ENCODE data around the gene MSGN1. TPM values are rescaled to one million over a fixed set of nuclear protein-coding genes. Genes with fewer than 3 reads are reported as not detected.

The MSGN1 gene
- total RNA-seq, 2 donors from 2014 or later, result not detected

DNA sequence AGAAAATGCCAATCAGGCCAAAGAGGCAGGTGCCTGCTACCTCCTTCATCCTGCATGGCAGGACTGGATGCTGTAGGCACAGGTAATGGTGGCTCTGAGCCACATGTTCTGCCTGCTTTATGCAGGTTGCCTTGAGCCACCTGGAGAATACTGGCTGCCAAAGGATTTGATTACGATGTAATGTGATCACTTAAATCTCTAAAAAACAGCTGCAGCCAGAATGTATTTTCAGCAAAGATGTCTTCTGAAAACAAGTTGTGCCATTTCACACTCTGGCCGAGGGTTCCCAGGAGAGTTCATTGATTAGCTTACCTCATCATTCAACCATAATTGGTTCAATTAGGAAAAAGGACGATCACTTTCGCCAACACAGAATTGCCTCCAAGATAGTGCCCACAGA, 17.9 kb upstream of the MSGN1 start:
- H3K27ac ChIP-seq, result no peak overlapping the region
- no peaks in the 10 kb centered on the region for H3K27me3 ChIP-seq (replicated peaks; ENCODE audit: insufficient read depth)
- no peaks in the 10 kb centered on the region for H3K36me3 ChIP-seq
- WGBS, result 55% methylated on average over 4 of the region's 4 CpGs
- H3K4me1 ChIP-seq (replicated peaks), result no peaks in the 10 kb centered on the region
- H3K9me3 ChIP-seq, result no peaks in the 10 kb centered on the region
- H3K4me3 ChIP-seq, result no peak overlapping the region
- intact Hi-C loops (cut with DNase I), result no loop called here
- DNase-seq (ENCODE audit: low spot score), result no peak
- TF ChIP-seq POLR2AphosphoS5 (IDR thresholded peaks at IDR 0.05), result peak; percentile 16
- no peak for TF ChIP-seq POLR2A (IDR thresholded peaks at IDR 0.05)

DNA sequence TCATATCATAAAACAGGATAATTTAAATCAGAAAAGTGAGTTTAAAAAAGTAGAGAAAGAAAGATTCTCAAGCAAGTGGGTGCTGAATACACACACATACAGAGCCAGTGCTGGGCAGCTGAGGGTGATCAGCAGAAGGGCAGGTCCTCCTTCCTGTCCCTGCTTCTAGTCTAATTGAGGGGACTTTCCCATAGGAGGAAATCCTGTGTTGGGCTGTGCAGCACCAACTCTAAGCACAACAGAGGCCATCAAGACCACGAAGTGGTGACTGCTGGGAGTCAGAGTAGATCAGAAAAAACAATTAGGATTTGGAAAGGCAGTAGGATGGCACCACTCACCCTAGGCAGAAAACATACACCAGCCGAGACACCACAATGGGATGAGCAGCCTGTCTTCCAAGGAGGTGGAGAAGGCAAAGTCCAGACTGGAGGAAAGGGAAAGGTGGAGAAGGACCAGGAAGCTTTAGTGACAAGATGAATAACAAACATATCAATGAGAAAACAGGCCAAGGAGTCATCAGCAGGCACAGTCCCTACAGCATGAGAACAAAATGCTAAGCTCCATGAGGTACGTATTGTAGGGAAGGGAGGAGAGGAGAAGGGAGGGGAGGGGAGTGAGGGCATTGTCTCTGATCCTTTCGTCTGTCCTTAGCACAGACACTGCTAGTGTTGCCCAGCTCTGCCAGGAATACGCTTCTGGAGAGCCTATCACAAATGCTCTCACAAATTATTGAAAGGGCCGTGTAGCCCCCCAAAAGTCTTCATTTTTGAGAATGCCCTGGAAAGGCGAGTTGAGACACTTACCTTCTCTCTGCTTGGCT, 16.7 kb upstream of the MSGN1 start:
- Histone ChIP-seq H3K4me3 (no peak overlapping the region), H3K36me3 (no peaks in the 10 kb centered on the region), H3K27me3 (replicated peaks; ENCODE audit: insufficient read depth) (no peaks in the 10 kb centered on the region), H3K9me3 (no peaks in the 10 kb centered on the region), H3K4me1 (replicated peaks) (no peaks in the 10 kb centered on the region), H3K27ac (no peak overlapping the region)
- DNase-seq (ENCODE audit: low spot score), result no peak
- 57% methylated on average over 7 of the region's 7 CpGs for WGBS
- TF ChIP-seq, protein P1, sequence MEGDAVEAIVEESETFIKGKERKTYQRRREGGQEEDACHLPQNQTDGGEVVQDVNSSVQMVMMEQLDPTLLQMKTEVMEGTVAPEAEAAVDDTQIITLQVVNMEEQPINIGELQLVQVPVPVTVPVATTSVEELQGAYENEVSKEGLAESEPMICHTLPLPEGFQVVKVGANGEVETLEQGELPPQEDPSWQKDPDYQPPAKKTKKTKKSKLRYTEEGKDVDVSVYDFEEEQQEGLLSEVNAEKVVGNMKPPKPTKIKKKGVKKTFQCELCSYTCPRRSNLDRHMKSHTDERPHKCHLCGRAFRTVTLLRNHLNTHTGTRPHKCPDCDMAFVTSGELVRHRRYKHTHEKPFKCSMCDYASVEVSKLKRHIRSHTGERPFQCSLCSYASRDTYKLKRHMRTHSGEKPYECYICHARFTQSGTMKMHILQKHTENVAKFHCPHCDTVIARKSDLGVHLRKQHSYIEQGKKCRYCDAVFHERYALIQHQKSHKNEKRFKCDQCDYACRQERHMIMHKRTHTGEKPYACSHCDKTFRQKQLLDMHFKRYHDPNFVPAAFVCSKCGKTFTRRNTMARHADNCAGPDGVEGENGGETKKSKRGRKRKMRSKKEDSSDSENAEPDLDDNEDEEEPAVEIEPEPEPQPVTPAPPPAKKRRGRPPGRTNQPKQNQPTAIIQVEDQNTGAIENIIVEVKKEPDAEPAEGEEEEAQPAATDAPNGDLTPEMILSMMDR (IDR thresholded peaks at IDR 0.05), result no peak
- TF ChIP-seq POLR2A (IDR thresholded peaks at IDR 0.05), result no peak
- no peak for TF ChIP-seq POLR2AphosphoS5 (IDR thresholded peaks at IDR 0.05)
- intact Hi-C loops (cut with DNase I), result no loop called here

DNA sequence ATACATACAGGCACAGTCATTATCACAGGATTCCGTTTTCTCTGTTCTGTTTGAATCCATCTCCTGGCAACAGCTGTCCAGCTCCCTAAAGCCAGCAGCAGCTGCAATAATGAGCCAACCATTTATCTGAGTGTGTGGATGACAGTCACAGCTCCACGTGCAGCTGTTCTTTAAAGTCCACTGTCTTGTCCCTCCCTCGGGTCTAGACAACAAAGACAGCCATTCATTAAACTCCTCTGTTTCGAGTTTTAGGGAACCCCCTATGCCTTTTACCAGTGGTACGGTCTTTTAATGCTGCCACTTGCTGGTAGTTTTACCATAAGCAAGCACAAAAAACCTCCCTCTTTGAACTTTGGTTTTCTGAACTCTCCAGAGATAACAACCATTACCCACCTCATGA, 16.0 kb upstream of the MSGN1 start:
- peak overlapping the region in 1 of 2 donors; percentile 35 for H3K27ac ChIP-seq
- no peaks in the 10 kb centered on the region for H3K27me3 ChIP-seq (replicated peaks; ENCODE audit: insufficient read depth)
- no peaks in the 10 kb centered on the region for H3K9me3 ChIP-seq
- peak; percentile 17 for TF ChIP-seq POLR2AphosphoS5 (IDR thresholded peaks at IDR 0.05)
- TF ChIP-seq, protein P1 (IDR thresholded peaks at IDR 0.05), result no peak
- 22% methylated on average over 5 of the region's 5 CpGs for WGBS
- no peak for DNase-seq (ENCODE audit: low spot score)
- no peak overlapping the region for H3K4me3 ChIP-seq
- H3K4me1 ChIP-seq (replicated peaks), result no peaks in the 10 kb centered on the region
- H3K36me3 ChIP-seq, result no peaks in the 10 kb centered on the region
- intact Hi-C loops (cut with DNase I), result no loop called here

DNA sequence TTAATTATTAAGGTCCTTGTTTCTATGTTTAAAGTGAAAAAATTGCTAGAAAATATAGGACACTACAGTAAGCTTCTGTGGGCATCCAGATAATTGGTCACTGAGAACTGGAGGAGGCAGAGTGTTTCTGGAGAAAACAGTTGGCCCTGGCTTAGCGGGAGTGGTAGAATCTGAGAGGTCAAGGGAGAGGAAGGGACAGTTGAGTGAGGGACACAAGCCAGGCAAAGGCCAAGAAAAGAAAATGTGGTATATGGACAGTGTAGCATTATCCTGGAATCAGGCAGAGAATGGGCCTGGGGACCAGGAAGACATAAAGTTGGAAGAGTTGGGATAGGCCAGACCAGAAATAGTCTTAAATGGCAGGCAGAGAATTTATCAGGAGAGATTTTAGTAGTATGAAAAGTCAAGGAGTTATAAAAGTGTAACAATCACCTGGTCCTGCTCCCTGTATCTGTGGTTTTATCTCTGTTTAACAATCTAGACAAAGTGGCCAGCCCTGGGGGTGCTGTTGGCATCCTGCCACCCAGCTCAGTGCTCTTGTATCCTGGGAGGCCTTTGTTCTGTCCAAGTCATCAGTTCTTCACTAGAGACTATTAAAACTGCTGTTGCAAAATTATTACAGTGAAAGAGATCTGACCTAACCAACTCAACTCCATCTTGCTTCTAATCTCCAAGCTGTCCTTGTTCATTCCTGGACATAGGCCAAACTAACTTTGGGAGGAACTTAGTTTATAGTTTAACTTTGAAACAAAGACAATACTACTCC, 15.4 kb upstream of the MSGN1 start:
- peak overlapping the region in 1 of 2 donors; percentile 35 for H3K27ac ChIP-seq
- no peak overlapping the region for H3K4me3 ChIP-seq
- TF ChIP-seq POLR2A (IDR thresholded peaks at IDR 0.05) (no peak), POLR2AphosphoS5 (IDR thresholded peaks at IDR 0.05) (peak; percentile 34)
- no peaks in the 10 kb centered on the region for H3K9me3 ChIP-seq
- 76% methylated on average over 1 of the region's 1 CpG for WGBS
- H3K4me1 ChIP-seq (replicated peaks), result no peaks in the 10 kb centered on the region
- H3K27me3 ChIP-seq (replicated peaks; ENCODE audit: insufficient read depth), result no peaks in the 10 kb centered on the region
- no peaks in the 10 kb centered on the region for H3K36me3 ChIP-seq
- DNase-seq (ENCODE audit: low spot score), result peak; percentile 52
- intact Hi-C loops (cut with DNase I), result no loop called here

- WGBS, result 45% methylated on average over 3 of the region's 3 CpGs
- intact Hi-C loops (cut with DNase I), result no loop called here
- H3K4me1 ChIP-seq (replicated peaks), result no peaks in the 10 kb centered on the region
- no peaks in the 10 kb centered on the region for H3K36me3 ChIP-seq
- TF ChIP-seq, protein P1 (IDR thresholded peaks at IDR 0.05), result no peak
- no peak for TF ChIP-seq POLR2A (IDR thresholded peaks at IDR 0.05)
- no peak for TF ChIP-seq POLR2AphosphoS5 (IDR thresholded peaks at IDR 0.05)
- H3K9me3 ChIP-seq, result no peaks in the 10 kb centered on the region
- DNase-seq (ENCODE audit: low spot score), result no peak
- H3K27me3 ChIP-seq (replicated peaks; ENCODE audit: insufficient read depth), result no peaks in the 10 kb centered on the region
- H3K27ac ChIP-seq, result no peak overlapping the region
- H3K4me3 ChIP-seq, result no peak overlapping the region
Observed at GRCh38 chr2:17803497-17803896, 12.8 kb upstream of the MSGN1 start.

All from prostate gland (tissue), 2 donors.